ENCODE data around the gene KDM4C. TPM values are rescaled to one million over a fixed set of nuclear protein-coding genes. Genes with fewer than 3 reads are reported as not detected.

Gene KDM4C
- total RNA-seq, 4 donors from 2014 or later: 52.1 to 83.6 (median 65.5) TPM

GRCh38 chr9:7117676-7118561 is 360.1 kb downstream of the KDM4C start:
- H3K9me3 ChIP-seq: no peaks in the 10 kb centered on the region
- peaks cover 0 to 2% of the 10 kb centered on the region in 2 donors for H3K36me3 ChIP-seq
- peak overlapping the region in 1 of 3 donors; percentile 32 for H3K27ac ChIP-seq
- H3K4me3 ChIP-seq (replicated peaks in 1 of 3): no peak overlapping the region
- TF ChIP-seq CTCF (IDR thresholded peaks at IDR 0.05): no peak
- TF ChIP-seq POLR2A (IDR thresholded peaks at IDR 0.05): no peak
- intact Hi-C loops (cut with DNase I): no loop called here
- no peaks in the 10 kb centered on the region for H3K27me3 ChIP-seq
- DNase-seq: no peak
- 70 to 72% methylated on average over 6 of the region's 6 CpGs for WGBS, 2 donors
- H3K4me1 ChIP-seq: peaks cover 0 to 13% of the 10 kb centered on the region in 2 donors

DNA sequence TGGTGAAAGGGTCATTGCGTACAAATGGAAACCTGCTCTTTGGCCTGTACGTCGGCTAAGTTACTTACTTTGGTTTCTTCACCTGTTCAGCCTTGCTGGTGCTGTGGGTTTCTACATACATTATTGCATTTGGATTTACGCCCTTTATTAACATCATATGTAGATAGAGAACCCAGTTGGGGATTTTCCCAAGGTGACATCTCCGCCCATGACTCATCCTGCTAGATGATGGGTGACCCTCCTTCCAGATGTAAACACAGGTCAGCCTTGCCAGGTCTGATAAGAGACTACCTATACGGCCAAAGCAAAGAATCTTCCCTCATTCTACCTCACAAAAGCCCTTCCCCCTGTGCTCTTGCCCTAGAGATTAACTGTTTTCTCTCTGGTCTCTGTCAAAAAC is 360.9 kb downstream of the KDM4C start:
- Histone ChIP-seq H3K27ac (peak overlapping the region in 1 of 3 donors; percentile 32), H3K4me1 (peaks cover 0 to 13% of the 10 kb centered on the region in 2 donors), H3K36me3 (no peaks in the 10 kb centered on the region), H3K27me3 (no peaks in the 10 kb centered on the region), H3K9me3 (no peaks in the 10 kb centered on the region), H3K4me3 (replicated peaks in 1 of 3) (no peak overlapping the region)
- no peak for TF ChIP-seq CTCF (IDR thresholded peaks at IDR 0.05)
- no peak for TF ChIP-seq POLR2A (IDR thresholded peaks at IDR 0.05)
- intact Hi-C loops (cut with DNase I): no loop called here
- no peak for DNase-seq
- WGBS, 2 donors: 92 to 94% methylated on average over 6 of the region's 6 CpGs

DNA sequence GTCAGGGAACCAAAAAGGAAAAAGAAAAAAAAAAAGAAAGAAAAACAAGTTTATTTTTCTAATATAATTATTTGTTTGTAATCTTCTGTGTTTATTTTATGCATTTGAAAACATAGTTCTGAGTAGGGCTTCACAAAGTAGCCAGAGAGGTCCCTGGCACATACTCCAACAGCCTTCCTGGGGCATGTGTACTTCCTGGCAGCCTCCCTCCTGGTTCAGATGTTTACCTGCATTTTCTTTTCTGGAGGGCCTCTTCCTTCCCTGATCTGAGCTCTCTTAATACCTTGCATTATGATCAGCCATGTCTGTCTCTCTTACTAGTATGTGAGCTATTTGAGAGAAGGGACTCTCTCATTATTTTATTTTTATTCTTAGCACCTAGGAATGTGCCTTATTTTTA is 361.8 kb downstream of the KDM4C start:
- Histone ChIP-seq H3K4me3 (replicated peaks in 1 of 3) (no peak overlapping the region), H3K27ac (no peak overlapping the region), H3K9me3 (no peaks in the 10 kb centered on the region), H3K4me1 (peaks cover 0 to 13% of the 10 kb centered on the region in 2 donors), H3K27me3 (no peaks in the 10 kb centered on the region), H3K36me3 (no peaks in the 10 kb centered on the region)
- no peak for DNase-seq
- TF ChIP-seq POLR2A (IDR thresholded peaks at IDR 0.05) (no peak), CTCF (IDR thresholded peaks at IDR 0.05) (no peak)
- intact Hi-C loops (cut with DNase I): no loop called here

DNA sequence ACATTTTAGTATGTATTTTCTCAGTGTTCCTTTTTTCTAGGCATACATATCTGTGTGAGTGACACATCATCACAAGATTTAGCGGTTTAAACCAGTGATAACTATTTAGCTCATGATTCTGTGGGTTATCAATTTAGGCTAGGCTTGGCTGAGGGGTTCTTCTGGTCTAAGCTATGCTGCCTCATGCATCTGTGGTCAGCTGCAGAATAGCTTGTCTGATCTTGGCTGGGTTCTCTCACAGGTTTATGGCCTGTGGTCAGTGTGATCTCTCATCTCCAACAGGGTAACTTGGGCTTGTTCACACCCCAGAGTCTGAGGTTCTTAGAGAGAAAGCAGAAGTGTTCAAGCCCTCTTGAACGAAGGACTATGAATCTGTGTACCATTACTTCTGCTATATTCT is 363.3 kb downstream of the KDM4C start:
- DNase-seq: no peak
- 86 to 96% methylated on average over 2 of the region's 2 CpGs for WGBS, 2 donors
- H3K27ac ChIP-seq: no peak overlapping the region
- H3K4me3 ChIP-seq (replicated peaks in 1 of 3): no peak overlapping the region
- peaks cover 0 to 13% of the 10 kb centered on the region in 2 donors for H3K4me1 ChIP-seq
- H3K9me3 ChIP-seq: no peaks in the 10 kb centered on the region
- no peaks in the 10 kb centered on the region for H3K27me3 ChIP-seq
- no peaks in the 10 kb centered on the region for H3K36me3 ChIP-seq
- intact Hi-C loops (cut with DNase I): no loop called here
- no peak for TF ChIP-seq CTCF (IDR thresholded peaks at IDR 0.05)
- TF ChIP-seq POLR2A (IDR thresholded peaks at IDR 0.05): no peak

- H3K36me3 ChIP-seq: no peaks in the 10 kb centered on the region
- no peak for TF ChIP-seq CTCF (IDR thresholded peaks at IDR 0.05)
- no peak for TF ChIP-seq POLR2A (IDR thresholded peaks at IDR 0.05)
- H3K9me3 ChIP-seq: no peaks in the 10 kb centered on the region
- intact Hi-C loops (cut with DNase I): no loop called here
- WGBS, 2 donors: 93 to 98% methylated on average over 1 of the region's 1 CpG
- no peak for DNase-seq
- H3K27ac ChIP-seq: no peak overlapping the region
- H3K27me3 ChIP-seq: no peaks in the 10 kb centered on the region
- H3K4me3 ChIP-seq (replicated peaks in 1 of 3): no peak overlapping the region
- H3K4me1 ChIP-seq: peaks cover 0 to 13% of the 10 kb centered on the region in 2 donors
Observed at GRCh38 chr9:7121664-7122063, 363.9 kb downstream of the KDM4C start.

Data from thyroid gland (tissue), 4 donors.